ENCODE data around the gene NCR2. TPM values are rescaled to one million over a fixed set of nuclear protein-coding genes. Genes with fewer than 3 reads are reported as not detected.

The NCR2 gene
- total and polyA plus RNA-seq, 9 of the 15 experiments (the other 6 are each of a cell fraction or from before 2014, with no cell fraction given) = not detected

DNA sequence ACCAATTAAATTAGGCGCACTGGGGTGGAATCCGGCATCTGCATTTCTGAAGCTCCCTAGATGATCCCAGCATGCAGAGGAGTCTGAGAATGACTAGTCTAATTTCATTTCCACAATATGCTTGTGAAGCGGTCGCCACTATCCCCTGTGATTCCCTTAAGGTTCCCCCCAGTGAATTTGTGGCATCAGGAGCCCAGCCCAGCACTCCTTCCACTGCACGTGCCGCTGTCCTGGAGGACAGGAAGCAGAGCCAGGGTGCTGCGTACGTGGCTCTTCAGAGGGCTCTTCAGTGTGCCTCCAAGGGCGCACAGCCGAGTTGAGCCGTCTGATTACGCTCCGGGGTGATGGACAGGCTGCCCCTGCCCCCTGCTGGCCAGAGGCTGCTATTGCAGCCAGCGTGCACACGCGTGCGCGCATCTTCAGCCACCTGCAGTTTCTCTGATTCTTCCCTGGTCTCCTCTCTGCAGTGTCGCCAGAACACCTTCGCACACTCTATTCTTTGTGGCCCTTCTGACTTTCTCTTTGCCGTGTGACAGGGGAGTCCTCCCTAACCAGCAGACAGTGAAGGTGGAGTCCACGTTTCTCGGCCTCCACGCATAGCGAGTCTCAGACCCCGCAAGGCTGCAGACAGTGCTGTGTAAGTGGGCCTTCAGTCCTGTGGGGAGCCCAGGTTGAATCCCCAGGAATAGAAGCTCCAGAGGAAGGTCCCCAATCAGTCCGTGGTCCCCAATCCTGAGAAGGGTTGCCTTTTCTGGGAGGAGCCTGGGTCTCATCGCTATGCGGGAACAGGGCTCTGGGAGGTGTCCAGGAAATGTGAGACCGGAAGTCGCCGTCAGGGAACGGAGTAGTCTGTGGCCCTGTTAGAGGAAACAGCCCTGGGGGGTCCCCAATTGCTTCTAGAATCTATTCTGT lies 16.5 kb upstream of the NCR2 start (continued):
- TF ChIP-seq, protein P1, sequence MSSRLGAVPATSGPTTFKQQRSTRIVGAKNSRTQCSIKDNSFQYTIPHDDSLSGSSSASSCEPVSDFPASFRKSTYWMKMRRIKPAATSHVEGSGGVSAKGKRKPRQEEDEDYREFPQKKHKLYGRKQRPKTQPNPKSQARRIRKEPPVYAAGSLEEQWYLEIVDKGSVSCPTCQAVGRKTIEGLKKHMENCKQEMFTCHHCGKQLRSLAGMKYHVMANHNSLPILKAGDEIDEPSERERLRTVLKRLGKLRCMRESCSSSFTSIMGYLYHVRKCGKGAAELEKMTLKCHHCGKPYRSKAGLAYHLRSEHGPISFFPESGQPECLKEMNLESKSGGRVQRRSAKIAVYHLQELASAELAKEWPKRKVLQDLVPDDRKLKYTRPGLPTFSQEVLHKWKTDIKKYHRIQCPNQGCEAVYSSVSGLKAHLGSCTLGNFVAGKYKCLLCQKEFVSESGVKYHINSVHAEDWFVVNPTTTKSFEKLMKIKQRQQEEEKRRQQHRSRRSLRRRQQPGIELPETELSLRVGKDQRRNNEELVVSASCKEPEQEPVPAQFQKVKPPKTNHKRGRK (tag; IDR thresholded peaks at IDR 0.05) = no peak
- TF ChIP-seq STAT5B (CRISPR knock-in tag; IDR thresholded peaks at IDR 0.05) = no peak
- TF ChIP-seq MTF1 (CRISPR knock-in tag; IDR thresholded peaks at IDR 0.05; ENCODE audit: borderline replicate concordance) = no peak
- TF ChIP-seq E2F1 (CRISPR knock-in tag; IDR thresholded peaks at IDR 0.05) = peak; percentile 82
- no peak for TF ChIP-seq FOXA1 (IDR thresholded peaks at IDR 0.05; ENCODE audit: borderline replicate concordance)
- no peak for TF ChIP-seq SREBF2 (CRISPR knock-in tag; IDR thresholded peaks at IDR 0.05)
- no peak for TF ChIP-seq YBX1 (IDR thresholded peaks at IDR 0.05)
- no peak for TF ChIP-seq MLX (CRISPR knock-in tag; conservative IDR thresholded peaks at IDR 0.05)
- TF ChIP-seq ZNF311 (CRISPR knock-in tag; IDR thresholded peaks at IDR 0.05) = no peak
- TF ChIP-seq SREBF1 (IDR thresholded peaks at IDR 0.05; ENCODE audit: borderline replicate concordance, low read depth, low read length) = no peak
- TF ChIP-seq CBX2 (IDR thresholded peaks at IDR 0.05; ENCODE audit: insufficient read depth, low read length, poor library complexity, severe bottlenecking) = no peak
- peak; percentile 72 for TF ChIP-seq EP400 (IDR thresholded peaks at IDR 0.05)
- no peak for TF ChIP-seq ZNF609 (CRISPR knock-in tag; IDR thresholded peaks at IDR 0.05; ENCODE audit: borderline replicate concordance)
- no peak for TF ChIP-seq ZNF12 (CRISPR knock-in tag; IDR thresholded peaks at IDR 0.05)
- TF ChIP-seq MEF2D (tag; conservative IDR thresholded peaks at IDR 0.05; ENCODE audit: low read depth) = no peak
- no peak for TF ChIP-seq PCBP2 (IDR thresholded peaks at IDR 0.05; ENCODE audit: low read depth, low read length, poor library complexity, severe bottlenecking)
- TF ChIP-seq ZNF584 (CRISPR knock-in tag; IDR thresholded peaks at IDR 0.05; ENCODE audit: low read depth) = 0 out of 2 replicates have a peak, but pooled peaks have one; percentile 19
- TF ChIP-seq NR1H2 (CRISPR knock-in tag; IDR thresholded peaks at IDR 0.05) = no peak
